GM21529 (cell line): ENCODE measurements around the gene RGPD4.
A peak's percentile ranks its signal among the peaks of the same experiment; 100 is the strongest.
"Not testable (repeated sequence)": the region's sequence is repeated elsewhere in the genome, so short reads cannot be mapped to it uniquely, and the experiment has no call there.

Experiments
- ATAC-seq: cut with Tn5 transposase; IDR thresholded peaks from one replicate; pipeline ENCODE4 v1.9.1; 2021; ENCODE audit not compliant: unreplicated experiment

RGPD4 gene

DNA sequence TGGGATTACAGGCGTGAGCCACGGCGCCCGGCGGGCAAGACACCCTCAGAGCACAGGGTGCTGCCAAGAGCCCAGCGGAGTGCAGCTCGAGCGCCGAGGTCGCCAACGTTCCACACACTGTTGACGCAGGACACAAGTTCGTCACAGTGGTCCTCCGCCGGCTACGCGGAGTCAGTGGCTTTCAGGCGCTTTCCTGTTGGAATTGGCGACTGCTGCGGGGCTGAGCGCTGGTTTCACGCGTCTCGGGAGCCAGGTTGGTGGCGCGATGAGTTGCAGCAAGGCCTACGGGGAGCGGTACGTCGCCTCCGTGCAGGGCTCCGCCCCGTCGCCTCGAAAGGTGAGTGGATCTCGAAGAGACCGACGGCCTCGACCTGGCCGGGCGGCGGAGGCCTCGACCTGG, at the start of gene RGPD4:
Gene RGPD4, plus strand, starts transcription at position 144 of the 400 bp plus-strand sequence. Its CDS starts 122 bp downstream, at position 266.
- ATAC-seq = not testable (repeated sequence)

DNA sequence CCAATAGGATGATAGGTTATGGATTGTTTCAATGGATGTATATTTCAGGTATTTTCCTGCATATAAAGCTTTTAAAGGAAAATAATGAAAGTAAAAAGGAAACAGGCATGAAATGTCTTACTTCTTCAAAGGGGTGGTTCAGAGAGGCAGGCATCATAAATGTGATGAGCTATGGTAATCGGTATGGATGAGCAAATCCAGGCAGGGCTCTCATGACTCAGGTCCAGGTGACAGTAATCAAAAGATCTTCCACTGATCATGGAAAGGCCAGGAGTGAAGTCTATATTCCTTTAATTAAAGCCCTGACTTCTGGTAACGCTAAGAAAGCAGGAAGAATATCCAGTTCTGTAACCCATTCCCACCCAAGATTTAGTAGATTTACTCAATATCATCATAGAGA, 48.7 kb upstream of the RGPD4 start:
- ATAC-seq = no peak

DNA sequence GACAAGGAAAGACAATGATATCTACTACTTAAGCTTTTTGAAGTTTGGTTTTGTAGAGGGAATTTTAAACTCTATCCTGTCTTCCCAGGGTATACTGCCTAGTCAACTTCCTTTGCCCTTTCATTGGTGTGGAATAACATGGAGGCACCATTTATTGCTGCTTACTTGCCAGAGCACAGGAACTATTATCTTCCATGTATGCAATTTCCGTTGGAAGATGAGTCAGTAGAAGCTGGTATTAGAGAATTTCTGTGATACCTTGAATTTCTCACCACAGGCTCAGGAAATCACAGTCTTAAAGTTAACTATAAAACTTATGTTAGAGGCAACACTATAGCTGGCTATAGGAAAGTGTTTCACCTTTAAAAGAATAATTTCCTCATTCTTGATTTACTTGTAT, 40.9 kb upstream of the RGPD4 start:
- no peak for ATAC-seq

DNA sequence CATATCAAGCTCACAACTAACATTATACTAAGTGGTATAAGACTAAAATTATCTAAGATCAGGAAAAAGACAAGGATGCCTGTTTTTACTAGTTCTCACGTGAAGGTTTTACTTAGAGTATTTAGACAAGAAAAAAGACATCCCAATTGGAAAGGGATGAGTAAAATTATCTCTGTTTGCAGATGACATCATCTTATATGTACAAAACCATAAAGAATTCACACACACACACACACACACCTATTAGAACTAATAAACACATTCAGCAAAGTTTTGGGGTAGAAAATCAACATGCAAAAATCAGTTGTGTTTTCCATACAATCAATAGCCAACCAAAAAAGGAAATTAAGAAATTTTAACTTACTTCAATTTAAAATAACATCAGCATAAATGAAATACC, 35.9 kb upstream of the RGPD4 start:
- ATAC-seq = no peak

DNA sequence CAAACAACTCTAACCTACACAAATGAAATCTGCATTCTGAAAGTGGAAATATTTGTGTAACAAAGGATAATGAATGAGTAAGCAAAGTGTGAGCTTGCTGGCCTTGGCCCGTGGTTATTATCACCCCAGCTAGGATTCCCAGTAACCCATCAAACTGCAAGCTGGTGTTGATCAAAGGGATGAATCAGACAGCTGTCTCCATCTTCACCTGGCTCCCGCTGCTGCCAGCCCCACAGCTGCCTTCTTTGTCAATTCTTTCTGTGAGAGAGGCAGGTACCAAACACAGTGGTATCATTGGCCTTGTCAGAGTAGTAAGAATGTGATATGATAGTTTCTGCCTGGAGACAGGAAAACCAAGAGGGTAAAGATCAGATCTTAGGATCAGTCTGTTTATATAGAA, 25.2 kb upstream of the RGPD4 start:
- no peak for ATAC-seq

DNA sequence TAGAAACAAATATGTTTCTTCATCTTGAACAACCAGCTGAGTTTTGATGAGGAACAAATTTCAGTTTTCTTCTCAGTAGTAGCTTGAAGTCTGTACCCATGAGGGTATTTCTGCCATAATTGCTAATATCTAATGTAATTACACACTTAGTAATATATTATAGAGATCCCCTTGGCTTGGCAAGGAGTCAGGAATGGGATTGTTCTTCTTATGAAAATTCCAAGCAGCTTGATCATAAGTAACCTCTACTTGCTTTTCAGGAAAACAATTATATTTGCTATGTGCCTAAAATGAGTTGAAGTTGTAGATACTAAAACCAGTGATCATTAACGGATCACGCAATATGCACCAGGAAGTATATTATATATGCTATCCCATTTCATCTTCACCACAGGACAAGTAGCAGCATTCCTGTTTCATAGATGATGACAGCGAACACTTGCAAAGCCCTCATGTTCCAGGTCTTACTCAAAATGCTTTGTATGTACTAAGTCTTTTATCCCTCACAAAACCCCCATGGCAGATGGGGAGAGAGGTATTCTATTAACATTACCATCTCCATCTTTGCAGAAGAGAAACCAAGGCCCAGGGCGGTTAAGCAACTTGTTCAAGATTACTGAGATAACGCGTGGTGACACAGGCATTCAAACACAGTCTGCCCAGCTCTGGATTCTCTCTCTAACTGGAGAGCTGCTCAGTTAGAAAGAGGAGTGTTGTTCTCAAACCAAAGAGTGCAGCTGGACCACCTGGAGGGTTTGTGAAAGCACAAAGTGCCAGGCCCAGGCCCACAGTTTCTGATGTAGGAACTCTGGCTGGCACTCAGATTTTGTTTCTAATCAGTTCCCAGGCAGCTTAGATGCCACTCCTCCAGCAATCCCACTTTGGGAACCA, 21.8 kb upstream of the RGPD4 start:
- ATAC-seq = no peak

DNA sequence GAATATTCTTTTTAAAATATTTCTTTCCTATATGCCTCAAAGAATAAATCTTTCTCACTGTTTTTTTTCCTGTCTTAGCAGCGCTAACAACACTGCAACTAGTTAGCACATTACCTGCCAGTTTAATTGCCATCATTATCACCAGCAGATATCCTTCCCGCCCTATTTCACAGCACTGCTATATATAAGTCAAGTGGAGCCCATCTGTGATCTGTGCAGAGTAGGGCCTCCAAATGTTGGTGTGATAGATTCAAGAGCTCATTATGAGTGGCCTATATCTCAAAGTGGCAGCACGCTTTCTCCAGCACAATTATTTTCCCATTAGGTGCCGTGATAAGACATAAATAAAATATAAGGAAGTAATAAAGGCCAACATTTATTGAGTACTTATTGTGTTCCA, 19.8 kb upstream of the RGPD4 start:
- no peak for ATAC-seq

DNA sequence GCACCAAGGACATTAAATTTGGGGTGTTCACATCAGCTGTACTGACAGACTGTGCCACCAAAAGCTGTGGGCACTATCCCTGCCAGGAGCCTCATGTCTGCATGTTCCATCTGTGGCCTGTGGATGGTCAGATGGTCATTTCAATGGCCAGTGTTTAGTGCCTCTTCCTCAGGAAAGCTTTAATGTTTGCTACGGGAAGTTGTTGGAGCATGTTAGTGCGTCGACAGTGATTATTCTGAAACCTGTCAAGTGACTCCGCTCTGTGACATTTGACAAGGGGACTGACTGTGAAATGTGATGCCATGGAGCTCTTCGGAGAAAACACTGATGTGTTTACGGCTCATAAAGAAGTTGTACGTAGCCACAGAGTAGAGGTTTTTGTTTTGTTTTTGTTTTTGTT, 18.7 kb upstream of the RGPD4 start:
- no peak for ATAC-seq

DNA sequence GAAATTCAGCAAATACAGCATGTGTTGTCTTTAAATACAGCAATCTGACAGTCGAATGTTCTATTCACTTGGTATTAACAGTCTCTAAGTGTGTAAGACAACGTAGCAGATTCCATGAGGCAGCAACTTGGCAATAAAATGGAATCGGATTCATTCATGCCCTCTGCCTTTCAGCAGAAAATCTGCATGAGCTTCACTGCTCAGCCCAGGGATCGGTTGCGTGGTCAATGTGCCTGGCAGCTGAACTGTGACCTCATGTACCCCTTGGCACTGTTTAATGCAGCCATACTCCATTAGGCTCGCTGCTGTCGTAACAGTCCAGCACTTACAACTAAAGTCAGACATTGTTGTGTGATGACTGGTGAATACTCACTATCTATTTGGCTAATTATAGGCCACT, 17.7 kb upstream of the RGPD4 start:
- ATAC-seq = no peak

DNA sequence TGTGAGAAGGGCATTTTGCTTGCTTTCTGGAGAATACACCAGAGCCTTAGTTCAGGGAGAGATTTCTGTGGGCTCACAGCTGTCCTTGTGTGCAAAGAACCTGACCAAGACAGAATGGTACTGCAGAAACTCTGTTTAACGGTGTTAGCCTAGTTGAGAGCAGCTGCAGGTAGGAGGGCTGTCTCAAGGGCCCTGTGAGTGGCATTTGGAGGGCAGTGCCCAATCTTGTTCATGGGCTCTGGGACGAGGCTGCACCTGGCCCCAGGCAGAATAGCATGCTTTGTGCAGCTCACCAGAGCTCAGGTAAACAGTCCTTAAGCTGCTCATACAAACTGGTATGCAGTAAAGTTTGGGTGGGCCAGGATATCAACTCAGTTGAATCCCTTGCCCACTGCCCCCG, 16.9 kb upstream of the RGPD4 start:
- ATAC-seq = no peak

DNA sequence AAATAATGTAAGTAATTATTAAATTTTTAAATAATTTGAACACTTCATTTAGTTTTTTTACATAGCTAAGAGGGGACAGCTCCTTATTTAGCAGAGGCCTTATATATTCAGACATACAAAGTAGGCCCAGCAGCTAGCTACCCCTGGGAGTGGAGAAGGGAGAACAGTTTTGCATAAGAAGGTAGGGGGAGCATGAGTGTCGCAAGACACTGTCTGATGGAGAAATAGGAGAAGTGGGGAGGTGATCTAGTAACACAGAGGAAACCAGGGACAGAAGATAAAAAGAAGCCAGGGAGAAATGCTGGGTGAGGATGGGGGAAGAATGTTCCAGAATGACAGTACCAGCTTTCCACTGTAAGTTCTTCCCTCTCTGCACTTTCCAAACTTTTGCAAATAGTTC, 16.0 kb upstream of the RGPD4 start:
- ATAC-seq = no peak

DNA sequence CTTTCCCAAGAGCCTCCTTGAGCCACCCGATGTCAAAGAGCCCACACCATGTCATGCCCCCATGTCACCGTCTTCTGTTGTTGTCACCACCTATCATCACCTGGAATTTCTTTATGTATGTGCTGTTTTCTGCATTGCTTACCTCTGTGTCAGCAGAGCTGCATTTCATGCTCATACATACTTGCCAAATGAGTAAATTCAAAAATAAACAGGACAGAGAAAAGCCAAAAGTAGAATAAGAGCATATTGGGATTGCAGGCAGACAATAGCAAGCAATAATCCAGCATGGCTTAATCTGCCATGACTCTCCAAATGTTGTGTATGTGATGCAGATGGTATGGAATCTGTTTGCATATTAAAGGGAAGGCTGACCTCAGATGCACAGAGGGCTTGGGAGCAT, 15.3 kb upstream of the RGPD4 start:
- ATAC-seq = no peak

DNA sequence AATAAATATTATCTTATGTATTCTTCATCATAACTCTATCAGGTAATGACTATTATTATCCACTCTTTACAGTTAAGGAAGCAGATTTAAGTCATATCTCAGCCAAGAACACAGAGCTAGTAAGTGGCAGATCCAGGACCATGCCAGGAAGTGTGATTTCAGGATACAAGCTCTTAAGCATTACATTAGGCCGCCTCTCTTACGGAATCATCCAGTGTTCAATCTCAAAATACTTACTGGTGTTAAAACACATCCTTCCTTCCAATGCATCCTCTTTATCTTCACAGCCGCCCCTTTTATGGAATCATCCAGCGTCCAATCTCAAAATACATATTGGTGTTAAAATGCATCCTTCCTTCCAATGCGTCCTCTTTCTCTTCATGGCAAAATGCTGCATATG, 14.7 kb upstream of the RGPD4 start:
- no peak for ATAC-seq

DNA sequence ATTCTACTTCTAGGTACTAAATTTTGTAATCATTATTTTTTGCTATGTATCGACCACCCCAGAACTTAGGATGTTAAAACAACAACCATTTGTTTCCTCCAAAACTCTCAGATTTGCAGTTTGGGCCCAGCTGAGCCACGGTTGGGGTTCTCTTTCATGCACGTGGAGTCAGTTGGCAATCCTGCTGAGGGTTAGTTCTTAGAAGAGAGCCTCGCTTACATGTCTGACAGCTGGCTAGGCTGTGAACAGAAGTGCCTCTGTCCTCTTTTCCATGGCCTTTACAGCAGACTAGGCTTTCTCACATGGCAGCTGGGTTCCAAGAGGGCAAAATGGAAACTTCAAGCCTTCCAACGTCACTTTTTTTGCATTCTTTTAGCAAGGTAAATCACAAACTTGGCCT, 9.3 kb upstream of the RGPD4 start:
- no peak for ATAC-seq

DNA sequence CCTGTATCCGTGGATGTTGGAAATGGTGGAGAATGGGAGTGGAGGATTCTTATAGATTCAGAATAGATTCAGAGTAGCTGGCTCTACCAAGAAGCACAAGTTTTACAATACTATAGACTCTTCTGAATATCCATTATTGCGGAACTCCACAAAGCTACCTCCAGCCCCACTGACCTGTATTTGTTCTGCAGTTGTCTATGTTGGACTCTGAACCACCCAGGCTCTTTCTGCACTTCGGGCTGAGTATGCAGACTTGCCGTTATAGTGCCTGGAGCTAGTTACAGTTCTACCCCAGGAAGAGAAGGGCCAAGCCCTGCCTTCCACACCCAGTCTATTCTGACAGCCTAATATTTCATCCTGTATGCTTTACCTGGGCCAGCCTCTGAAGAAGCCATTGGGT, 4.4 kb upstream of the RGPD4 start:
- ATAC-seq = no peak

DNA sequence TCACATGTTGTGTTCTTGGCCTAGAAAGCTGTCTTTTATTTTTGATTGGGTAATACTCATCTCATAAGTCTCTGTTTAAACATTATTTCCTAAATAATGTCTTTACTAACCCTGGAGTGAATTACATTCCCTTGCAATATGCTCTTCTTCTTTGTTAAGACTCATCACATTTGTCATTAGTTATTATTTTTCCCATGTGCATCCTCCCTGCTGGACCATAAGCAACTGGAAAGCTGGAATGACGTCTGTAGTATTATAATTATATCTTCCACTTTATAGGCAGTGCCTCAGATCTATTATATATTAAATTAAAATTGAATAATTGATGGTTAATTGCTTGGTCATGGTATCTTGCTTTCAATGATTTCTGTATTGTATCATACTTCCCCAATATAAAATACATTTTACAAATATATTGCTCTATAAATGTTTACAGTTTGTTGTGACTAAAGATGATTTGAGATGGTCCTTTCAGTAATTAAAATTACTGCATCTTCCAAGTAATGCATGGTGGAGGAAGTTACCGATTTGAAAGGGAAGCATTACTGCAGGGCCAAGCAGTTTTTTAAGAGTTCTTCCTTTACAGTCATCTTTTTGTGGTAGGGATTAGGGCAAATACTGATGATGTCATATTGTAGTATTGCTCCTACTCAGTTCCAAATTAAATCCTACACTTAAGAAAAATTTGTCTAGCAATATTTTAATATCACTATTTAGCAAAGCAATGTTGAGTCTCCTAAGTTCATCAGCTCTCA, 2.1 kb upstream of the RGPD4 start:
- no peak for ATAC-seq

DNA sequence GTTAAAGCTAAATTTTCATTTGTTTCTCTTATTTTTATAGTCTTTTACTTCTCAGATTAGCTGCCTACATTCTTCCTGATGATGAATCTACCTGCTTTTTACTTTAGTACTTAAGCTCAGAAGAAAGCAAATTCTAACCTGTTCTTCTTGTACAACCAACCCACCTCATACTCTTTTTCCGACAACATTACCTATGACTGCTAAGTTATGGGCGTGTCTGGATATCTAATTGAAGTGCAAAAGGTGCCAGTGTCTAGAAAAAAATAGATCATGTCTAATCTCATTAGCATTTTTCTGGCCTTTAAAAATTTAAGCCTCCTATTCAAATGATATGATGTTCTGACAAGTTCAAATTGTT, 1.5 kb upstream of the RGPD4 start:
- no peak for ATAC-seq

DNA sequence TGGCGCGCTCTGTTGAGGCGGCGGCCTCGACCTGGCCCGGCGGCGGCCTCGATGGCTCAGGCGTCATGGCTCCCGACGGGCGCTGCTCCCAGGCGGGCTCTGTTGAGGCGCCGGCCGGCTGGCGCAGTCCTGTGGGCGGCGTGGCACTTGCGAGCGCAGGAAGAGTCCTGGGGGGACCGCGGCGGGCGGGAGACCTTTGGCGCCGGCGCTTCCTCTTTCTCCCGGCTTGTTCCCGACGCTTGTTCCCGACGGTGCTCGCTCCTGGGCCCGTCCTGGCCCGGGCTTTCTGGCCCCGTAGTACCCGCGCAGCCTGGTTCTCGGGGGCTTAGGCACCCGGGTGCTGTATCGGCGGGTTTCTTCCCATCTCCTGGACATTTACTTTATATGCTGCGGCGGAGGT, 2.8 kb downstream of the RGPD4 start:
- ATAC-seq = not testable (repeated sequence)

DNA sequence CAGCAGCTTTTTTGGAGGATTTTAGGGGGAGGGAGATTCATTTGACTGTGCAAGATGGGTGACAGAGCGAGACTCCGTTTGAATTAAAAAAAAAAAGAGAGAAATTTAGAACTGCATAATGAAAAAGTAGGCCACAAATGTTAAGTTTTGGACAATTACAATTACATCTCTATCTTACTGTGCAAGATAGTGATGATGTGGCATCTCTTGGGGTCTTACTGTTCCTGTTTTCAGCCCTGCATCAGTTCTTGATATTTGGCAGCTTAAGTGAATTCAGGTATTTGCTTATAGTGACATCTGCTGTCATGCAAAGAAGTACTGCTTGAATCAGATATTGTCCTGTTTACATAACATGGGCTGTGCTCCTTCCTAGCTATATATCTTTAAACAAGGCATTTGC, 6.5 kb downstream of the RGPD4 start:
- not testable (repeated sequence) for ATAC-seq

DNA sequence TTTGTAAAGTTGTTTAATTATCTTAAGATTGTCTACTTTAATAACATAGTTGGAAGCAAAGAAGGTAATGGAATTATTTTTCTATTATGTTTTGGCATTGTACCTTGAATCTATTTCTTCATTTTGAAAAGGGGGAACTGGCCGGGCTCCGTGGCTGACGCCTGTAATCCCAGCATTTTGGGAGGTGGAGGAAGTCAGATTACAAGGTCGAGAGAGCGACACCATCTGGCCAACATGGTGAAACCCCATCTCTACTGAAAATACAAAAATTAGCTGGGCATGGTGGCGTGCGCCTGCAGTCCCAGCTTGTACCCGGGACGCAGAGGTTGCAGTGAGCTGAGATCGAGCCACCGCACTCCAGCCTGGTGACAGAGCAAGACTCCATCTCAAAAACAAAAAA, 6.9 kb downstream of the RGPD4 start:
- ATAC-seq = not testable (repeated sequence)

DNA sequence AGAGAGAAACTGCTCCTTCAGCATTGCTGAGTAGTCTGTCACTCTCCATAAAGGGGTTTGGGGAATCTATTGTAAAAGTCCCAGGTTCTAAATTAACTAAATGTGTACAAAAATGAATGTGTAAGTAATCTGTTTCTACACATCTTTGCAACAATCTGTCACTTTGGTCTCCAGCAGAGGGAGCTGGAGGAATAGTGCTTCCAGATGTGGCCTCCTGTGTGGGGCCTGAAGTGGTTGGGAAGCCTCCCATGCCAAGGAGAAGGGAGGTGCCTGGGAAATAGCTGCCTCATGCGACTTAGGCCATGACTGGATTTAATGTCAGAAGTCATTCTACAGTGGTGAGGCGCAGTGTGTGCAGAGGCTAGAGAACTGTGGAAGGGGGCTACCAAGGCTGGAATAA, 89.4 kb downstream of the RGPD4 start:
- ATAC-seq = not testable (repeated sequence)

DNA sequence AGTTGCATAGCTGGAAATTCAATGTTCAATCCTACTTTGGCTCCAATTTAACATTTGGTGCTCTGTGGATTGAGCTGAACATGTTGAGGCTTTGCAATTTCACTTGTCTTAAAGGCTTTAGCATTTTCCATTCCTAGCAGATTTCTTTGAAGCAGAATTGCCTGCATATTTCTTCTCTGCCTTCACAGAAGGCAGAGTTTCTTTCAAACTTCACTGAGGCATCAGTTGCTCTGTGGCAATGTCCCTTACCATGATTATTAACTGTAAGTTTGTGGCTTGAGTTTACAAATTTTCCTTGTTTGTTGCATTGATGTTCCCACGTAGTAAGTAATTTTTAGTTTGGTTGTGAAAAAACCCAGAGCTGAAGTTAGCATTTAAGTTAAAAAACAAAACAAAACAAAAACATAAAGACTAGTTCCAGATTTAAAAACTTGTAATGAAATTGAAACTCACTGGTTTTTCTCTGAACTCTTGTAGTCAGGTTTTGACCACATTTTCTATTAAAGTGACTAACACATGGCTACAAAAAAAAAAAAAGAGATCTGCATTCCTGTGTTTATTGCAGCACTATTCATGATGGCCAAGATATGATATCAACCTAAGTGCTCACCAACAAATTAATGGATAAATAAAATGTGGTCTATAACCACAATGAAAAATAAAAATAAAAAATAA, 90.1 kb downstream of the RGPD4 start:
- peak; percentile 73 for ATAC-seq
